ENCODE measurements around the gene ATG13. TPM values are rescaled to one million over a fixed set of nuclear protein-coding genes. Genes with fewer than 3 reads are reported as not detected.

The ATG13 gene
- total and polyA plus RNA-seq, 10 donors, result 14.9 to 111 (median 81.9) TPM

DNA sequence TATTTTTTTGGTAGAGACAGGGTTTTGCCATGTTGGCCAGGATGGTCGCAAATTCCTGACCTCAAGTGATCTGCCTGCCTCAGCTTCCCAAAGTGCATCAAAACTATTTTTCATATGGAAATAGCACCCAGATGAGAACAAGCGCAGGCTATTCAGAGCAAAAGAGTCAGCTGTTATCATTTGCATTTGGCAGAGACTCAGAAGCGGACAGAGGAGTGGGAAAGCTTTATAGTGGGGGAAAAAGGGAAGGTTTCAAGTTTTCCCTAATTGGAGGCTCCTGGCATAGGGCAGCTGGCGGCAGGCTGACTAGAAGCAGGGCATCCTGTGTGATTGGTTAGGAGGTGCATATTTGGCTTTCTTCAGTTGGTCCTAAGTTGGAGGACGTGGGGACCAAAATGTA lies 20.2 kb downstream of the ATG13 start:
- no peak overlapping the region for H3K27ac ChIP-seq
- H3K4me1 ChIP-seq, result peaks cover 0 to 5% (median 0%) of the 10 kb centered on the region in 6 donors
- intact Hi-C loops (cut with DNase I; ENCODE audit: low total_unique reads), result no loop called here
- WGBS, 5 donors, result 95 to 99% (median 97%) methylated on average over 5 of the region's 5 CpGs
- DNase-seq, result no peak
- H3K27me3 ChIP-seq (replicated peaks in 1 of 7), result no peaks in the 10 kb centered on the region
- H3K4me3 ChIP-seq, result no peak overlapping the region
- no peaks in the 10 kb centered on the region for H3K9me3 ChIP-seq
- TF ChIP-seq POLR2AphosphoS5 (IDR thresholded peaks at IDR 0.05) (no peak), POLR2A (IDR thresholded peaks at IDR 0.05) (no peak)
- TF ChIP-seq, protein P1, sequence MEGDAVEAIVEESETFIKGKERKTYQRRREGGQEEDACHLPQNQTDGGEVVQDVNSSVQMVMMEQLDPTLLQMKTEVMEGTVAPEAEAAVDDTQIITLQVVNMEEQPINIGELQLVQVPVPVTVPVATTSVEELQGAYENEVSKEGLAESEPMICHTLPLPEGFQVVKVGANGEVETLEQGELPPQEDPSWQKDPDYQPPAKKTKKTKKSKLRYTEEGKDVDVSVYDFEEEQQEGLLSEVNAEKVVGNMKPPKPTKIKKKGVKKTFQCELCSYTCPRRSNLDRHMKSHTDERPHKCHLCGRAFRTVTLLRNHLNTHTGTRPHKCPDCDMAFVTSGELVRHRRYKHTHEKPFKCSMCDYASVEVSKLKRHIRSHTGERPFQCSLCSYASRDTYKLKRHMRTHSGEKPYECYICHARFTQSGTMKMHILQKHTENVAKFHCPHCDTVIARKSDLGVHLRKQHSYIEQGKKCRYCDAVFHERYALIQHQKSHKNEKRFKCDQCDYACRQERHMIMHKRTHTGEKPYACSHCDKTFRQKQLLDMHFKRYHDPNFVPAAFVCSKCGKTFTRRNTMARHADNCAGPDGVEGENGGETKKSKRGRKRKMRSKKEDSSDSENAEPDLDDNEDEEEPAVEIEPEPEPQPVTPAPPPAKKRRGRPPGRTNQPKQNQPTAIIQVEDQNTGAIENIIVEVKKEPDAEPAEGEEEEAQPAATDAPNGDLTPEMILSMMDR (IDR thresholded peaks at IDR 0.05 in 8 of 11, conservative IDR thresholded peaks at IDR 0.05 in 3 of 11), result no peak
- H3K36me3 ChIP-seq, result peaks cover 0 to 95% (median 34%) of the 10 kb centered on the region in 6 donors

DNA sequence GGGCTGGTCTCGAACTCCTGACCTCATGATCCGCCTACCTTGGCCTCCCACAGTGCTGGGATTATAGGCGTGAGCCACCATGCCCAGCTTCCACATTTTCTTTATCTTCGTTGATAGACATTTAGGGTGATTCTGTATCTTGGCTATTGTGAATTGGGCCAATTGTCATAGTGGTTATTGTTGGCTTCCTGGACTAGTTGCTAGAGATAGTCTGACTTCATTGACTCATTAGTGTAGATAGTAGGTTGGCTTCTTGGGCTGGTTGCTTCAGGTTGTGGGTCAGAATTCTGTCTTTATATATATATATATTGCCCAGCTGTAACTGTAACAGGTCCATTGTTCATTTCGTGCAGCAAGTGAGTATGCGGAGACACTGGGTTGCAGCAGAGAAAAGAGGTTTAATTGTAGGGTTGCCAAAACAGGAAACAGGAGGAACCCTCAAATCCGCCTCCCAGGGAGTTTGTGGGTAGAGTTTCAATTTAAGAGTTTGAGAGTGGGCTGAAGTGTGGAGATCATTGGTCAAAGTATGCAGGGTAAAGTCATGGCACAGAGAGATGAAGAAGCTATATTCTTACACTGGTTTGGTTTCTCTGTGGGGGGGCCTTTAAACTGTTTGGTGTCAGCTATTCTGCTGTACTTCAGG lies 22.0 kb downstream of the ATG13 start:
- 75 to 89% (median 87%) methylated on average over 7 of the region's 7 CpGs for WGBS, 5 donors
- Histone ChIP-seq H3K9me3 (no peaks in the 10 kb centered on the region), H3K4me1 (peaks cover 0 to 5% (median 0%) of the 10 kb centered on the region in 6 donors), H3K27me3 (replicated peaks in 1 of 7) (no peaks in the 10 kb centered on the region), H3K36me3 (peaks cover 0 to 97% (median 27%) of the 10 kb centered on the region in 6 donors), H3K4me3 (no peak overlapping the region), H3K27ac (no peak overlapping the region)
- intact Hi-C loops (cut with DNase I; ENCODE audit: low total_unique reads), result no loop called here
- no peak for DNase-seq
- TF ChIP-seq POLR2A (IDR thresholded peaks at IDR 0.05) (no peak), POLR2AphosphoS5 (IDR thresholded peaks at IDR 0.05) (no peak)
- TF ChIP-seq, protein P1 (IDR thresholded peaks at IDR 0.05 in 8 of 11, conservative IDR thresholded peaks at IDR 0.05 in 3 of 11), result no peak

DNA sequence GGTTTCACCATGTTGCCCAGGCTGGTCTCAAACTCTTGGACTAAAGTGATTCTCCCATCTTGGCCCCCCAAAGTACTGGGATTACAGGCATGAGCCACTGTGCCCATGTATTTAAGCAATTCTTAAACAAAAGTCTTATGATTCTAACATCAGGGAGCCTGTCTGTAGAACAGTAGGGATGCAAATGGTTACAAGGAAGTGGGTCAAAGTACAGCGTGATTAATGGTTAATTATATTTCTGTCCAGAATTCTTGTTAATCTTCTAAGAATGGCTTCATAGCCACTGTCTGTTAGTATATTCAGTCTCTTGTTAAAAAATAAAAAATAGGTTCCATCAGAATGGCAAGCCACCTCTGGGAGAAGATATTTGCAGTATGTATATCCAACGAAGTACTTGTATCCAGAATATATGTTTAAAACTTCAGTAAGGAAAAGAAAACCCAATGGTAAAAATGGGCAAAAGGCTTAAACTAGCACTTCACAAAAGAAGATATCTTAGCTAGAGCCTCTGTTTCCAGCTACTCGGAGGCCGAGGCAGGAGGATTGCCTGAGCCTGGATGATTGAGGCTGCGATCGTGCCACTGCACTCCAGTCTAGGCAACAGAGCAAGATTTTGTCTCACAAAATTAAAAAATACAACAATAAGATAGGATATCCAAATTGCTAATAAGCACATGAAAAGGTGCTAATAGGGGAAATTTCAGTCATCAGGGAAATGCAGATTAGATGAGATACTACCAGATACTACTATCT lies 22.9 kb downstream of the ATG13 start:
- H3K4me3 ChIP-seq, result no peak overlapping the region
- DNase-seq, result no peak
- H3K36me3 ChIP-seq, result peaks cover 0 to 97% (median 30%) of the 10 kb centered on the region in 6 donors

More for the DNA sequence above, 22.9 kb downstream of the ATG13 start:
- no peaks in the 10 kb centered on the region for H3K27me3 ChIP-seq (replicated peaks in 1 of 7)
- H3K27ac ChIP-seq, result no peak overlapping the region
- H3K4me1 ChIP-seq, result peaks cover 0 to 5% (median 0%) of the 10 kb centered on the region in 6 donors
- TF ChIP-seq POLR2A (IDR thresholded peaks at IDR 0.05), result no peak
- TF ChIP-seq, protein P1 (IDR thresholded peaks at IDR 0.05 in 8 of 11, conservative IDR thresholded peaks at IDR 0.05 in 3 of 11), result no peak
- no peak for TF ChIP-seq POLR2AphosphoS5 (IDR thresholded peaks at IDR 0.05)
- H3K9me3 ChIP-seq, result no peaks in the 10 kb centered on the region
- intact Hi-C loops (cut with DNase I; ENCODE audit: low total_unique reads), result no loop called here
- 92 to 97% (median 97%) methylated on average over 6 of the region's 6 CpGs for WGBS, 5 donors

All from spleen (tissue), 11 donors.